ENCODE results near the gene RAB44.

Gene RAB44

GRCh38 chr6:36737043-36737785, 39.6 kb downstream of the RAB44 start:
- Histone ChIP-seq H2AFZ (ENCODE audit: low read depth, low read length) (no peak overlapping the region), H3K4me2 (ENCODE audit: low read length) (no peak overlapping the region), H3K27ac (ENCODE audit: low read length) (no peak overlapping the region), H3K4me1 (ENCODE audit: low read length) (no peaks in the 10 kb centered on the region; the same call in 1 of the 2 replicates), H4K20me1 (ENCODE audit: insufficient read depth, low read length) (no peaks in the 10 kb centered on the region), H3K4me3 (ENCODE audit: low read length) (no peak overlapping the region), H3K36me3 (replicated peaks; ENCODE audit: low read depth, low read length) (no peaks in the 10 kb centered on the region), H3K27me3 (ENCODE audit: low read depth, low read length) (no peaks in the 10 kb centered on the region), H3K9ac (ENCODE audit: low read length) (no peak overlapping the region), H3K79me2 (ENCODE audit: low read length) (no peaks in the 10 kb centered on the region), H3K9me3 (ENCODE audit: insufficient read depth, low read length) (no peaks in the 10 kb centered on the region)
- TF ChIP-seq EZH2phosphoT487 (IDR thresholded peaks at IDR 0.05; ENCODE audit: low read depth) (no peak), CTCF (IDR thresholded peaks at IDR 0.05; ENCODE audit: low read depth, low read length) (no peak)

- H4K20me1 ChIP-seq (ENCODE audit: insufficient read depth, low read length): no peaks in the 10 kb centered on the region
- no peaks in the 10 kb centered on the region; the same call in 1 of the 2 replicates for H3K4me1 ChIP-seq (ENCODE audit: low read length)
- no peak overlapping the region for H3K27ac ChIP-seq (ENCODE audit: low read length)
- H3K9me3 ChIP-seq (ENCODE audit: insufficient read depth, low read length): no peaks in the 10 kb centered on the region
- H3K79me2 ChIP-seq (ENCODE audit: low read length): no peaks in the 10 kb centered on the region
- TF ChIP-seq CTCF (IDR thresholded peaks at IDR 0.05; ENCODE audit: low read depth, low read length): no peak
- TF ChIP-seq EZH2phosphoT487 (IDR thresholded peaks at IDR 0.05; ENCODE audit: low read depth): no peak
- no peak overlapping the region for H3K9ac ChIP-seq (ENCODE audit: low read length)
- no peak overlapping the region for H3K4me2 ChIP-seq (ENCODE audit: low read length)
- H3K27me3 ChIP-seq (ENCODE audit: low read depth, low read length): no peaks in the 10 kb centered on the region
- no peak overlapping the region for H3K4me3 ChIP-seq (ENCODE audit: low read length)
- H3K36me3 ChIP-seq (replicated peaks; ENCODE audit: low read depth, low read length): no peaks in the 10 kb centered on the region
- H2AFZ ChIP-seq (ENCODE audit: low read depth, low read length): no peak overlapping the region
These were observed 40.5 kb downstream of the RAB44 start for GRCh38 chr6:36738108-36738507.

GRCh38 chr6:36739947-36740817, 42.6 kb downstream of the RAB44 start:
- H2AFZ ChIP-seq (ENCODE audit: low read depth, low read length): no peak overlapping the region
- no peak overlapping the region for H3K9ac ChIP-seq (ENCODE audit: low read length)
- TF ChIP-seq EZH2phosphoT487 (IDR thresholded peaks at IDR 0.05; ENCODE audit: low read depth) (no peak), CTCF (IDR thresholded peaks at IDR 0.05; ENCODE audit: low read depth, low read length) (no peak)

GRCh38 chr6:36740818-36741179, 43.2 kb downstream of the RAB44 start:
- no peak for TF ChIP-seq CTCF (IDR thresholded peaks at IDR 0.05; ENCODE audit: low read depth, low read length)
- no peak for TF ChIP-seq EZH2phosphoT487 (IDR thresholded peaks at IDR 0.05; ENCODE audit: low read depth)
- Histone ChIP-seq H3K9me3 (ENCODE audit: insufficient read depth, low read length) (no peaks in the 10 kb centered on the region), H3K36me3 (replicated peaks; ENCODE audit: low read depth, low read length) (no peaks in the 10 kb centered on the region), H3K27me3 (ENCODE audit: low read depth, low read length) (no peaks in the 10 kb centered on the region), H3K4me1 (ENCODE audit: low read length) (no peaks in the 10 kb centered on the region), H4K20me1 (ENCODE audit: insufficient read depth, low read length) (no peaks in the 10 kb centered on the region), H3K9ac (ENCODE audit: low read length) (no peak overlapping the region), H3K4me2 (ENCODE audit: low read length) (no peak overlapping the region), H3K27ac (ENCODE audit: low read length) (no peak overlapping the region), H2AFZ (ENCODE audit: low read depth, low read length) (no peak overlapping the region), H3K79me2 (ENCODE audit: low read length) (no peaks in the 10 kb centered on the region), H3K4me3 (ENCODE audit: low read length) (no peak overlapping the region)

More at GRCh38 chr6:36739947-36740817, 42.6 kb downstream of the RAB44 start:
- no peak overlapping the region for H3K4me2 ChIP-seq (ENCODE audit: low read length)
- H3K4me1 ChIP-seq (ENCODE audit: low read length): no peaks in the 10 kb centered on the region; the same call in 1 of the 2 replicates
- H3K9me3 ChIP-seq (ENCODE audit: insufficient read depth, low read length): no peaks in the 10 kb centered on the region
- H3K36me3 ChIP-seq (replicated peaks; ENCODE audit: low read depth, low read length): no peaks in the 10 kb centered on the region
- no peak overlapping the region for H3K4me3 ChIP-seq (ENCODE audit: low read length)
- no peak overlapping the region for H3K27ac ChIP-seq (ENCODE audit: low read length)
- H3K27me3 ChIP-seq (ENCODE audit: low read depth, low read length): no peaks in the 10 kb centered on the region
- no peaks in the 10 kb centered on the region for H4K20me1 ChIP-seq (ENCODE audit: insufficient read depth, low read length)
- no peaks in the 10 kb centered on the region for H3K79me2 ChIP-seq (ENCODE audit: low read length)

Data from OCI-LY3 (cell line).